HEK293 (cell line): Measurements from ENCODE around the gene SMOC1.

ENCODE experiments used
- CTCF ChIA-PET: fragments of 350-600 bp; formaldehyde crosslinking; extraction: SDS; loops from one replicate; lab custom pipeline; 2021; ENCODE audit warnings: antibody characterized with exemption; lab: Yijun Ruan, JAX
- POLR2A ChIA-PET: fragments of 300-600 bp; formaldehyde crosslinking; extraction: SDS; loops from one replicate; lab custom pipeline; 2020; ENCODE audit warnings: antibody characterized with exemption, inconsistent platforms; lab: Yijun Ruan, JAX
- H3K27ac ChIP-seq: fragments of 200-500 bp; sonication (Bioruptor generic); 2 replicates; pipeline ENCODE4 v1.5.1; 2014; ENCODE audit warnings: low read depth, low read length, control low read depth, inconsistent platforms; ENCODE audit errors: extremely low read depth
- H3K36me3 ChIP-seq, 2 experiments: fragments of 200-500 bp in 1 of 2; sonication (Bioruptor generic) in 1 of 2; 1 replicate in 1 of 2; 2 replicates in 1 of 2; pipeline ENCODE4 v1.5.1; 2014 to 2017; ENCODE audit warnings: inconsistent platforms in 2 of 2, low read length in 2 of 2; ENCODE audit not compliant: control insufficient read depth in 2 of 2, insufficient read depth in 1 of 2
- H3K4me1 ChIP-seq: fragments of 200-500 bp; sonication (Bioruptor generic); 2 replicates; pipeline ENCODE4 v1.5.1; 2014; ENCODE audit warnings: mild to moderate bottlenecking, low read length, inconsistent platforms; ENCODE audit not compliant: control insufficient read depth, insufficient read depth
- H3K4me3 ChIP-seq: 2 replicates; pipeline ENCODE4 v1.5.1; 2011; ENCODE audit warnings: low read depth, mild to moderate bottlenecking, control low read depth, low read length, moderate library complexity
- H3K9me3 ChIP-seq: fragments of 200-500 bp; sonication (Bioruptor generic); 2 replicates; pipeline ENCODE4 v1.5.1; 2014; ENCODE audit warnings: low read depth, low read length, inconsistent platforms; ENCODE audit not compliant: control insufficient read depth, insufficient read depth
- AEBP2 ChIP-seq: fragments of 450-650 bp; formaldehyde crosslinking; IDR thresholded peaks from 2 replicates; pipeline ENCODE4 v1.5.1; 2016; ENCODE audit warnings: missing biosample characterization, missing genetic modification characterization, borderline replicate concordance
- GLI2 ChIP-seq: fragments of 450-650 bp; formaldehyde crosslinking; IDR thresholded peaks from 2 replicates; pipeline ENCODE4; 2017; ENCODE audit warnings: missing biosample characterization, missing genetic modification characterization, low read depth, borderline replicate concordance
- KLF1 ChIP-seq: fragments of 450-650 bp; formaldehyde crosslinking; IDR thresholded peaks from 2 replicates; pipeline ENCODE4 v1.5.1; 2016; ENCODE audit warnings: missing biosample characterization, missing genetic modification characterization
- SCRT1 ChIP-seq: fragments of 450-650 bp; formaldehyde crosslinking; IDR thresholded peaks from 2 replicates; pipeline ENCODE4 v1.5.1; 2016; ENCODE audit warnings: missing biosample characterization, missing genetic modification characterization, borderline replicate concordance
- ZBTB49 ChIP-seq: fragments of 450-650 bp; formaldehyde crosslinking; IDR thresholded peaks from 2 replicates; pipeline ENCODE4 v1.5.1; 2016; ENCODE audit warnings: missing biosample characterization, missing genetic modification characterization, low read depth
- ZFP3 ChIP-seq: fragments of 450-650 bp; formaldehyde crosslinking; IDR thresholded peaks from 2 replicates; pipeline ENCODE4 v1.5.1; 2016; ENCODE audit warnings: low read depth, missing biosample characterization, missing genetic modification characterization
- ZNF24 ChIP-seq: fragments of 450-650 bp; formaldehyde crosslinking; IDR thresholded peaks from 2 replicates; pipeline ENCODE4 v1.5.1; 2016; ENCODE audit warnings: missing biosample characterization, missing genetic modification characterization
- ZNF274 ChIP-seq, 2 experiments: fragments of 200-500 bp in 1 of 2; fragments of 450-650 bp in 1 of 2; sonication (Bioruptor generic) in 1 of 2; formaldehyde crosslinking in 1 of 2; IDR thresholded peaks; 2 replicates each; pipeline versions ENCODE4 v1.5.1 to v1.6.1; 2014 to 2016; ENCODE audit warnings: borderline replicate concordance in 1 of 2, inconsistent platforms in 1 of 2, low read length in 1 of 2, missing biosample characterization in 1 of 2, missing genetic modification characterization in 1 of 2
- ZNF280D ChIP-seq: fragments of 450-650 bp; formaldehyde crosslinking; IDR thresholded peaks from 2 replicates; pipeline ENCODE4 v1.5.1; 2016; ENCODE audit warnings: missing biosample characterization, missing genetic modification characterization
- ZNF292 ChIP-seq: fragments of 450-650 bp; formaldehyde crosslinking; IDR thresholded peaks from 2 replicates; pipeline ENCODE4 v1.5.1; 2016; ENCODE audit warnings: low read depth, missing biosample characterization, missing genetic modification characterization, borderline replicate concordance
- ZNF324 ChIP-seq: fragments of 450-650 bp; formaldehyde crosslinking; IDR thresholded peaks from 2 replicates; pipeline ENCODE4 v1.5.1; 2016; ENCODE audit warnings: missing biosample characterization, missing genetic modification characterization
- ZNF37A ChIP-seq: fragments of 450-650 bp; IDR thresholded peaks from 2 replicates; pipeline ENCODE4 v1.5.1; 2018; ENCODE audit warnings: missing biosample characterization, missing genetic modification characterization
- ZNF513 ChIP-seq: fragments of 450-650 bp; IDR thresholded peaks from 2 replicates; pipeline ENCODE4 v1.5.1; 2018; ENCODE audit warnings: missing biosample characterization, missing genetic modification characterization
- ZNF596 ChIP-seq: fragments of 450-650 bp; IDR thresholded peaks from 2 replicates; pipeline ENCODE4 v1.5.0; 2018; ENCODE audit warnings: missing biosample characterization, mild to moderate bottlenecking, missing genetic modification characterization, moderate library complexity
- ZNF600 ChIP-seq: fragments of 450-650 bp; formaldehyde crosslinking; IDR thresholded peaks from 2 replicates; pipeline ENCODE4 v1.5.1; 2016; ENCODE audit warnings: missing biosample characterization, missing genetic modification characterization
- ZNF621 ChIP-seq: fragments of 450-650 bp; formaldehyde crosslinking; IDR thresholded peaks from 2 replicates; pipeline ENCODE4 v1.5.1; 2017; ENCODE audit warnings: missing biosample characterization, missing genetic modification characterization
- ZNF626 ChIP-seq: fragments of 450-650 bp; sonication (Bioruptor Pico); formaldehyde crosslinking; IDR thresholded peaks from 2 replicates; pipeline ENCODE4 v1.5.1; 2018; ENCODE audit warnings: missing biosample characterization, missing genetic modification characterization, inconsistent platforms
- ZNF629 ChIP-seq: fragments of 450-650 bp; formaldehyde crosslinking; IDR thresholded peaks from 2 replicates; pipeline ENCODE4 v1.5.1; 2017; ENCODE audit warnings: missing biosample characterization, missing genetic modification characterization
- ZNF664 ChIP-seq: fragments of 450-650 bp; formaldehyde crosslinking; IDR thresholded peaks from 2 replicates; pipeline ENCODE4 v1.5.1; 2016; ENCODE audit warnings: missing biosample characterization, missing genetic modification characterization
- ZNF692 ChIP-seq: fragments of 450-650 bp; formaldehyde crosslinking; IDR thresholded peaks from 2 replicates; pipeline ENCODE4 v1.5.1; 2016; ENCODE audit warnings: missing biosample characterization, missing genetic modification characterization
- ZNF777 ChIP-seq: fragments of 450-650 bp; formaldehyde crosslinking; IDR thresholded peaks from 2 replicates; pipeline ENCODE4 v1.5.1; 2017; ENCODE audit warnings: missing biosample characterization, missing genetic modification characterization, borderline replicate concordance
- ZNF792 ChIP-seq: fragments of 450-650 bp; formaldehyde crosslinking; IDR thresholded peaks from 2 replicates; pipeline ENCODE4 v1.5.1; 2016; ENCODE audit warnings: missing biosample characterization, missing genetic modification characterization

Gene SMOC1

GRCh38 chr14:70043001-70043400 is 163.8 kb downstream of the SMOC1 start (continued):
- no peak for TF ChIP-seq ZBTB49 (tag by site-specific recombination)
- no peak for TF ChIP-seq KLF1 (tag by site-specific recombination)
- no peak for TF ChIP-seq ZNF777 (tag by site-specific recombination)
- TF ChIP-seq ZNF596 (tag by site-specific recombination) = no peak
- TF ChIP-seq ZNF692 (tag by site-specific recombination) = no peak
- TF ChIP-seq AEBP2 (tag by site-specific recombination) = no peak
- no peak for TF ChIP-seq SCRT1 (tag by site-specific recombination)
- no peak for TF ChIP-seq ZNF629 (tag by site-specific recombination)
- no peak for TF ChIP-seq ZNF292 (tag by site-specific recombination)
- TF ChIP-seq ZNF626 = no peak

GRCh38 chr14:70045310-70045709 is 166.1 kb downstream of the SMOC1 start:
- Histone ChIP-seq H3K4me1 (no peaks in the 10 kb centered on the region), H3K4me3 (no peak overlapping the region), H3K27ac (no peak overlapping the region), H3K9me3 (no peaks in the 10 kb centered on the region), H3K36me3 (no peaks in the 10 kb centered on the region)
- POLR2A ChIA-PET = no interaction called here
- CTCF ChIA-PET = interaction anchor here (0.6 to 4.4 kb wide), 12 partner anchors 9 to 275 kb away, joined by 3 to 23 read pairs (median 6); no protein-coding TSS in a partner anchor
- TF ChIP-seq ZNF600 (tag by site-specific recombination) (no peak), ZNF280D (no peak), ZNF621 (tag by site-specific recombination) (no peak), ZNF324 (tag by site-specific recombination) (no peak), ZNF274 (IDR thresholded peaks at IDR 0.05; ENCODE audit: low read length) (no peak), ZNF274 (tag by site-specific recombination; IDR thresholded peaks at IDR 0.05; ENCODE audit: borderline replicate concordance) (no peak), ZNF37A (tag by site-specific recombination) (no peak), GLI2 (no peak), ZFP3 (no peak), ZNF513 (tag by site-specific recombination) (no peak), ZNF664 (tag by site-specific recombination) (no peak), ZNF792 (tag by site-specific recombination) (no peak), ZNF24 (tag by site-specific recombination) (no peak)
